OCI-LY1 (cell line): ENCODE results near the gene UGT1A4.

Experiments used
- H2AFZ ChIP-seq: fragments of 200-600 bp; sonication (generic), shearing (Covaris generic); 2 replicates; pipeline ENCODE4 v1.6.0; 2014; ENCODE audit warnings: antibody characterized with exemption, mild to moderate bottlenecking, low read length
- H3F3A ChIP-seq: fragments of 200-600 bp; sonication (generic), shearing (Covaris generic); 2 replicates; pipeline ENCODE4 v1.6.0; 2014; ENCODE audit warnings: mild to moderate bottlenecking, antibody characterized with exemption, low read length, moderate library complexity; ENCODE audit not compliant: insufficient read depth
- H3K27ac ChIP-seq: fragments of 200-600 bp; sonication (generic); 2 replicates; pipeline ENCODE4 v1.5.1; 2014; ENCODE audit warnings: low read length, mixed run types, mild to moderate bottlenecking, low read depth; ENCODE audit not compliant: poor library complexity, severe bottlenecking
- H3K27me3 ChIP-seq: fragments of 200-600 bp; sonication (generic); 2 replicates; pipeline ENCODE4 v1.6.0; 2014; ENCODE audit warnings: antibody characterized with exemption, mild to moderate bottlenecking, low read length, moderate library complexity; ENCODE audit not compliant: insufficient read depth
- H3K36me3 ChIP-seq: fragments of 200-600 bp; sonication (generic); 2 replicates; pipeline ENCODE4 v1.6.1; 2014; ENCODE audit warnings: mild to moderate bottlenecking, antibody characterized with exemption, low read length, moderate library complexity, mixed read lengths; ENCODE audit not compliant: insufficient read depth
- H3K4me1 ChIP-seq: fragments of 200-600 bp; sonication (generic); 2 replicates; pipeline ENCODE4 v1.5.1; 2014; ENCODE audit warnings: mild to moderate bottlenecking, low read length, moderate library complexity; ENCODE audit not compliant: insufficient read depth, severe bottlenecking
- H3K4me2 ChIP-seq: fragments of 200-600 bp; sonication (generic), shearing (Covaris generic); 2 replicates; pipeline ENCODE4 v1.6.1; 2014; ENCODE audit warnings: low read length
- H3K4me3 ChIP-seq: fragments of 200-600 bp; sonication (generic); 2 replicates; pipeline ENCODE4 v1.5.1; 2014; ENCODE audit warnings: low read length, low read depth, mild to moderate bottlenecking, mixed read lengths; ENCODE audit not compliant: poor library complexity, severe bottlenecking
- H3K79me2 ChIP-seq: fragments of 200-600 bp; shearing (Covaris generic); 2 replicates; pipeline ENCODE4 v1.6.1; 2016; ENCODE audit warnings: mixed run types, low read length, mixed read lengths; ENCODE audit not compliant: insufficient read depth
- H3K9ac ChIP-seq: fragments of 200-600 bp; sonication (generic), shearing (Covaris generic); 2 replicates; pipeline ENCODE4 v1.6.1; 2014; ENCODE audit warnings: mild to moderate bottlenecking, low read length, mixed read lengths
- H3K9me2 ChIP-seq: fragments of 200-600 bp; sonication (generic), shearing (Covaris generic); 2 replicates; pipeline ENCODE4 v1.6.1; 2014; ENCODE audit warnings: low read depth, mild to moderate bottlenecking, low read length, mixed read lengths
- H3K9me3 ChIP-seq: fragments of 200-600 bp; shearing (Covaris generic); 2 replicates; pipeline ENCODE4 v1.6.1; 2014; ENCODE audit warnings: low read length, mixed read lengths
- H4K20me1 ChIP-seq: fragments of 200-600 bp; sonication (generic), shearing (Covaris generic); 2 replicates; pipeline ENCODE4 v1.6.0; 2016; ENCODE audit warnings: mild to moderate bottlenecking, low read length; ENCODE audit not compliant: insufficient read depth
- CTCF ChIP-seq: fragments of 200-600 bp; sonication (generic), shearing (Covaris generic); IDR thresholded peaks from 2 replicates; pipeline ENCODE4 v1.5.1; 2017; ENCODE audit warnings: mild to moderate bottlenecking, antibody characterized with exemption, low read length, moderate library complexity, mixed read lengths
- EZH2 ChIP-seq: fragments of 200-600 bp; sonication (generic), shearing (Covaris generic); IDR thresholded peaks from 2 replicates; pipeline ENCODE4 v1.8.0; 2017; ENCODE audit warnings: borderline replicate concordance, mixed run types, mild to moderate bottlenecking, antibody characterized with exemption, low read length, moderate library complexity, mixed read lengths

UGT1A4 gene

DNA sequence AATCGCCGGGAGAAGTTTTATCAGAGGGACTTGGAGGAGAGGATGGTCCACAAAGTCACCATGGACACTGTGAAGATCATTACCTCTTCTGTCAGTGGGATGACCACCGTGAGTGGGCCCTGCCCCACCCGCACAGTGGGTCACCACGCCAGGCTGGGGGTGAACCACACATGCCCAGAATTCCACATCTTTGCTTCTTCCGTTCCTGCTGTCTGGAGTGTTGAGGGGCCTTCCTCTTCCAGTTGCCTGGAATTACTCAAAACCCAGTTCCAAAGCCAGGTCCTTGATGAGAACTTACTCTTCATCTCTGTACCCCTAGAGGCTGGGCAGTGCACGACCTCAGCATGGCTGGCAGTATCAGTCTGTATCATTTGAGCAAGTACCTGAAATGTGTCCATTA, 81.7 kb downstream of the UGT1A4 start:
- H3K27ac ChIP-seq = no peak overlapping the region
- H4K20me1 ChIP-seq = no peaks in the 10 kb centered on the region
- no peak overlapping the region for H2AFZ ChIP-seq
- no peak overlapping the region for H3K4me3 ChIP-seq
- H3K27me3 ChIP-seq = no peaks in the 10 kb centered on the region
- no peaks in the 10 kb centered on the region for H3K9me2 ChIP-seq
- H3K36me3 ChIP-seq = no peaks in the 10 kb centered on the region
- H3K9me3 ChIP-seq = no peaks in the 10 kb centered on the region
- no peak overlapping the region for H3K4me2 ChIP-seq
- no peaks in the 10 kb centered on the region for H3K4me1 ChIP-seq
- H3F3A ChIP-seq = no peaks in the 10 kb centered on the region
- H3K79me2 ChIP-seq = no peaks in the 10 kb centered on the region
- H3K9ac ChIP-seq = no peak overlapping the region
- no peak for TF ChIP-seq EZH2
- no peak for TF ChIP-seq CTCF

DNA sequence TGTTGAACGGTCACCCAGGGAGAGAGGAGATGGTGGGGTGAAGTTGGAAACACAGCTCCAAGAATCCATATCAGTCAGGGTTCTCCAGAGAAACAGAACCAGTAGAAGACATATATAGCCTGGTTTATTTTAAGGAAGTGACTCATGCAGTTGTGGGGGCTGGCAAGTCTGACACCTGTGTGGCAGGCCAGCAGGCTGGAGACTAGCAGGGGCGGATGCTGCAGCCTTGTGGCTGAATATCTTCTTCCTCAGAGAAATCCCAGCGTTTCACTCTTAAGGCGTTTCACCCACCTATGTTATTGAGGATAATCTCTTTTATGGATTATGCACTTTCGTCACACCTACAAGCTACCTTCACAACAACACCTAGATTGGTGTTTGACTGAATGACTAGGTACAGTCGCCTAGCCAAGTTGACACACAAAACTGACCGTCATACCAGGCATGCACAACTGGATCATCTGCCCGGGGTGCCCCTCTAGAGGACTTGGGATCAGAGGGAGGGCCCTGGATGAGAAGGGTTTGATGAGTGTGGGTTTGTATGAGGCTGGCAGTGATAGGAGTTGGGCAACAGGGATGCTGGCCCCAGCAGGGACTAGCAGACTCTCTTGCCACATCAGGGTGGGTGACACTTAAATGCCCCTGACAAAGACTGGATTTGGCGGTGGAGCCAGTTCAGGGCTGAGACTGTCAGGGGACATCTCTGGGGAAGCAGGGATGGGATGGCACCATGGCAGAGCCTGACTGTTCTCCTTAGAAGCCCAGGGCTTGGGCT, 83.0 kb downstream of the UGT1A4 start:
- Histone ChIP-seq H3K27ac (no peak overlapping the region), H3K4me2 (no peak overlapping the region), H3K4me3 (no peak overlapping the region), H3K4me1 (no peaks in the 10 kb centered on the region), H3K79me2 (no peaks in the 10 kb centered on the region), H3K9ac (no peak overlapping the region), H3K27me3 (no peaks in the 10 kb centered on the region), H3F3A (no peaks in the 10 kb centered on the region), H3K9me2 (no peaks in the 10 kb centered on the region), H4K20me1 (no peaks in the 10 kb centered on the region), H3K36me3 (no peaks in the 10 kb centered on the region), H2AFZ (no peak overlapping the region), H3K9me3 (no peaks in the 10 kb centered on the region)
- TF ChIP-seq CTCF (no peak), EZH2 (no peak)

- Histone ChIP-seq H3K4me2 (no peak overlapping the region), H3K9ac (no peak overlapping the region), H4K20me1 (no peaks in the 10 kb centered on the region), H3K27ac (no peak overlapping the region), H3K4me1 (no peaks in the 10 kb centered on the region), H2AFZ (no peak overlapping the region), H3K79me2 (no peaks in the 10 kb centered on the region), H3F3A (no peaks in the 10 kb centered on the region), H3K9me3 (no peaks in the 10 kb centered on the region), H3K36me3 (no peaks in the 10 kb centered on the region), H3K9me2 (no peaks in the 10 kb centered on the region), H3K27me3 (no peaks in the 10 kb centered on the region), H3K4me3 (no peak overlapping the region)
- TF ChIP-seq EZH2 (no peak), CTCF (no peak)
Measured at GRCh38 chr2:233802132-233802815, 83.7 kb downstream of the UGT1A4 start.
